ENCODE measurements around the gene PCSK2. TPM values are rescaled to one million over a fixed set of nuclear protein-coding genes. Genes with fewer than 3 reads are reported as not detected.

PCSK2 gene
- total RNA-seq, 3 donors from 2014 or later (not counting 1 experiment from before 2014, with no cell fraction given) = not detected

GRCh38 chr20:17344790-17345189, 118.0 kb downstream of the PCSK2 start:
- Histone ChIP-seq H3K4me3 (ENCODE audit: low read length) (no peak overlapping the region), H3K27me3 (ENCODE audit: control insufficient read depth, insufficient read depth, low read length) (no peaks in the 10 kb centered on the region), H3K27ac (ENCODE audit: low read length) (no peak overlapping the region), H3K4me1 (ENCODE audit: control insufficient read depth, insufficient read depth, low read length) (no peaks in the 10 kb centered on the region), H3K36me3 (ENCODE audit: control insufficient read depth, insufficient read depth, low read length) (no peaks in the 10 kb centered on the region), H3K9me3 (ENCODE audit: control insufficient read depth, insufficient read depth, low read length) (no peaks in the 10 kb centered on the region)
- H3K9me3 Mint-ChIP-seq = peaks cover 0 to 2% of the 10 kb centered on the region in 2 donors
- no peak overlapping the region for H3K4me3 Mint-ChIP-seq
- WGBS (ENCODE audit: insufficient coverage) = 78% methylated on average over 2 of the region's 2 CpGs
- no peak for TF ChIP-seq CTCF (IDR thresholded peaks at IDR 0.05)
- ATAC-seq (no peak), DNase-seq (no peak)
- no peak overlapping the region for H3K27ac Mint-ChIP-seq
- no peaks in the 10 kb centered on the region for H3K4me1 Mint-ChIP-seq
- intact Hi-C loops (cut with micrococcal nuclease) = no loop called here
- peaks cover 10 to 22% of the 10 kb centered on the region in 2 donors for H3K27me3 Mint-ChIP-seq (ENCODE audit: low read depth in 2 of 2)
- H3K36me3 Mint-ChIP-seq = no peaks in the 10 kb centered on the region

- H3K4me3 ChIP-seq (ENCODE audit: low read length) = no peak overlapping the region
- H3K4me3 Mint-ChIP-seq = no peak overlapping the region
- no peaks in the 10 kb centered on the region for H3K4me1 Mint-ChIP-seq
- no peaks in the 10 kb centered on the region for H3K9me3 ChIP-seq (ENCODE audit: control insufficient read depth, insufficient read depth, low read length)
- ATAC-seq = no peak
- peaks cover 13 to 22% of the 10 kb centered on the region in 2 donors for H3K27me3 Mint-ChIP-seq (ENCODE audit: low read depth in 2 of 2)
- H3K9me3 Mint-ChIP-seq = peaks cover 0 to 4% of the 10 kb centered on the region in 2 donors
- no peak for TF ChIP-seq CTCF (IDR thresholded peaks at IDR 0.05)
- no peaks in the 10 kb centered on the region for H3K27me3 ChIP-seq (ENCODE audit: control insufficient read depth, insufficient read depth, low read length)
- H3K4me1 ChIP-seq (ENCODE audit: control insufficient read depth, insufficient read depth, low read length) = no peaks in the 10 kb centered on the region
- no peak for DNase-seq
- no peaks in the 10 kb centered on the region for H3K36me3 Mint-ChIP-seq
- WGBS (ENCODE audit: insufficient coverage) = 88% methylated on average over 2 of the region's 2 CpGs
- H3K27ac ChIP-seq (ENCODE audit: low read length) = no peak overlapping the region
- H3K36me3 ChIP-seq (ENCODE audit: control insufficient read depth, insufficient read depth, low read length) = no peaks in the 10 kb centered on the region
- intact Hi-C loops (cut with micrococcal nuclease) = no loop called here
- no peak overlapping the region for H3K27ac Mint-ChIP-seq
Observed at GRCh38 chr20:17345321-17345720, 118.5 kb downstream of the PCSK2 start.

- Mint-ChIP-seq H3K4me1 (no peaks in the 10 kb centered on the region), H3K27ac (no peak overlapping the region), H3K4me3 (no peak overlapping the region), H3K36me3 (no peaks in the 10 kb centered on the region), H3K27me3 (ENCODE audit: low read depth in 2 of 2) (peaks cover 8 to 11% of the 10 kb centered on the region in 2 donors), H3K9me3 (peaks cover 0 to 5% of the 10 kb centered on the region in 2 donors)
- no peak overlapping the region for H3K4me3 ChIP-seq (ENCODE audit: low read length)
- no peaks in the 10 kb centered on the region for H3K27me3 ChIP-seq (ENCODE audit: control insufficient read depth, insufficient read depth, low read length)
- no peaks in the 10 kb centered on the region for H3K9me3 ChIP-seq (ENCODE audit: control insufficient read depth, insufficient read depth, low read length)
- H3K36me3 ChIP-seq (ENCODE audit: control insufficient read depth, insufficient read depth, low read length) = no peaks in the 10 kb centered on the region
- DNase-seq = no peak
- 88% methylated on average over 3 of the region's 3 CpGs for WGBS (ENCODE audit: insufficient coverage)
- H3K27ac ChIP-seq (ENCODE audit: low read length) = no peak overlapping the region
- no peak for ATAC-seq
- H3K4me1 ChIP-seq (ENCODE audit: control insufficient read depth, insufficient read depth, low read length) = no peaks in the 10 kb centered on the region
- TF ChIP-seq CTCF (IDR thresholded peaks at IDR 0.05) = no peak
- intact Hi-C loops (cut with micrococcal nuclease) = no loop called here
Observed at GRCh38 chr20:17350321-17350720, 123.5 kb downstream of the PCSK2 start.

GRCh38 chr20:17357238-17357637, 130.4 kb downstream of the PCSK2 start:
- no peaks in the 10 kb centered on the region for H3K27me3 ChIP-seq (ENCODE audit: control insufficient read depth, insufficient read depth, low read length)
- H3K4me1 Mint-ChIP-seq = no peaks in the 10 kb centered on the region
- H3K27ac ChIP-seq (ENCODE audit: low read length) = no peak overlapping the region
- H3K4me1 ChIP-seq (ENCODE audit: control insufficient read depth, insufficient read depth, low read length) = no peaks in the 10 kb centered on the region
- TF ChIP-seq CTCF (IDR thresholded peaks at IDR 0.05) = no peak
- no peak overlapping the region for H3K27ac Mint-ChIP-seq
- no peak overlapping the region for H3K4me3 Mint-ChIP-seq
- no peak for DNase-seq
- no peaks in the 10 kb centered on the region for H3K9me3 ChIP-seq (ENCODE audit: control insufficient read depth, insufficient read depth, low read length)
- no peaks in the 10 kb centered on the region for H3K36me3 ChIP-seq (ENCODE audit: control insufficient read depth, insufficient read depth, low read length)
- H3K9me3 Mint-ChIP-seq = peaks cover 0 to 2% of the 10 kb centered on the region in 2 donors
- no peak for ATAC-seq
- WGBS (ENCODE audit: insufficient coverage) = 46% methylated on average over 2 of the region's 2 CpGs
- intact Hi-C loops (cut with micrococcal nuclease) = no loop called here
- no peak overlapping the region for H3K4me3 ChIP-seq (ENCODE audit: low read length)
- no peaks in the 10 kb centered on the region for H3K36me3 Mint-ChIP-seq
- peaks cover 5 to 7% of the 10 kb centered on the region in 2 donors for H3K27me3 Mint-ChIP-seq (ENCODE audit: low read depth in 2 of 2)
